ENCODE data around the gene RWDD2A. TPM values are rescaled to one million over a fixed set of nuclear protein-coding genes. Genes with fewer than 3 reads are reported as not detected.

Gene RWDD2A
- total and polyA plus RNA-seq, 2 of the 8 experiments (the other 6 are each of a cell fraction or from before 2014, with no cell fraction given) = 2.1 to 3.6 TPM

DNA sequence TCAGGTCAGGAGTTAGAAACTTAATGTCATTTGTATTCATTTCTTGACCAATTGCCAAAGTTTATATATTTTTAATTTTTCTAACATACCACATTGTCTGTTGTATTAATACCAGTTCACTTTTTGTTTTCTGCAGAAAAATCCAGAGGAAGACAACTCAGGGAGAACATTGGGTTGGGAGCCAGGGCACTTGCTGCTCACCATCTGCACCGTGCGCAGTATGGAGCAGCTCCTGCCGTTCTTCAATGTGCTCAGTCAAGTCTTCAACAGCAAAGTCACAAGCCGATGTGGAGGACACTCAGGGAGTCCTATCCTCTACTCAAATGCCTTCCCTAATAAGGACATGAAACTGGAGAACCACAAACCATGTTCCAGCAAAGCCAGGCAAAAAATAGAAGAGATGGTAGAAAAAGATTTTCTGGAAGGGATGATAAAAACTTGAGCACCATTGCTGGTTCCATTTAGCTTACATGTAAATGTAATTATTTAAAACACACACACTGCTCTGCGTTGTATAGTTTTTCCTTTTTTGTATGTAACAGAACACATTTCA lies 25.4 kb upstream of the RWDD2A start:
- no peak overlapping the region for H3K4me3 ChIP-seq (ENCODE audit: extremely low read depth in 1 of 4, insufficient read depth in 2 of 4, low read depth in 3 of 4, low read length in 4 of 4)
- H3K4me1 ChIP-seq (replicated peaks in 1 of 4; ENCODE audit: control insufficient read depth in 3 of 4, insufficient read depth in 4 of 4, low read length in 3 of 4) = no peaks in the 10 kb centered on the region
- H2AK5ac ChIP-seq (ENCODE audit: low read depth, low read length) = no peak overlapping the region
- H2BK12ac ChIP-seq (ENCODE audit: low read depth, low read length) = no peak overlapping the region
- no peaks in the 10 kb centered on the region for H3K23me2 ChIP-seq (ENCODE audit: low read depth, low read length)
- no peak overlapping the region for H2BK15ac ChIP-seq (ENCODE audit: low read length)
- no peaks in the 10 kb centered on the region for H3K9me3 ChIP-seq (ENCODE audit: insufficient read depth in 2 of 2, low read depth in 1 of 2, low read length in 1 of 2)
- DNase-seq (ENCODE audit: low read depth in 1 of 2, low spot score in 2 of 2) = no peak
- no peaks in the 10 kb centered on the region for H3K27me3 ChIP-seq (replicated peaks in 1 of 4; ENCODE audit: control insufficient read depth in 3 of 4, extremely low read depth in 1 of 4, insufficient read depth in 3 of 4, low read length in 3 of 4)
- H4K91ac ChIP-seq (replicated peaks; ENCODE audit: insufficient read length, low read length) = no peak overlapping the region
- FAIRE-seq = no peak
- no peak overlapping the region for H3K4ac ChIP-seq (replicated peaks; ENCODE audit: insufficient read length, low read depth, low read length)
- no peaks in the 10 kb centered on the region; the same call in 1 of the 2 replicates for H3K79me1 ChIP-seq (ENCODE audit: low read depth, low read length)
- no peak overlapping the region for H4K8ac ChIP-seq (ENCODE audit: extremely low read depth, insufficient read depth, low read length)
- peaks cover 9 to 78% (median 52%) of the 10 kb centered on the region in 4 experiments; a peak in 7 of 8 replicates for H3K36me3 ChIP-seq (ENCODE audit: control insufficient read depth in 2 of 4, insufficient read depth in 4 of 4, low read length in 3 of 4)
- no peak overlapping the region for H3K9ac ChIP-seq (replicated peaks in 1 of 4; ENCODE audit: extremely low read depth in 1 of 4, low read depth in 3 of 4, low read length in 3 of 4)
- H2BK120ac ChIP-seq (replicated peaks; ENCODE audit: low read depth, low read length) = no peak overlapping the region
- TF ChIP-seq JUN (IDR thresholded peaks at IDR 0.05; ENCODE audit: low read depth, low read length) (no peak), SRF (IDR thresholded peaks at IDR 0.05; ENCODE audit: low read depth, low read length) (peak; percentile 61)
- H3K79me2 ChIP-seq (ENCODE audit: control insufficient read depth in 1 of 2, insufficient read depth in 2 of 2, low read length in 2 of 2) = no peaks in the 10 kb centered on the region
- H3K23ac ChIP-seq (ENCODE audit: insufficient read length) = no peak overlapping the region
- no peak overlapping the region for H3K14ac ChIP-seq (ENCODE audit: insufficient read length)
- H4K20me1 ChIP-seq (replicated peaks in 1 of 2; ENCODE audit: control insufficient read depth in 1 of 2, insufficient read depth in 2 of 2, low read length in 2 of 2) = peaks cover 0 to 2% of the 10 kb centered on the region in 2 experiments
- ChIA-PET POLR2A (ENCODE audit: partially characterized antibody) (interaction anchor here (0.7 to 1.2 kb wide), 3 partner anchors 9 to 159 kb away, joined by 3 to 6 read pairs (median 3); no protein-coding TSS in a partner anchor), CTCF (ENCODE audit: partially characterized antibody) (interaction anchor here (1.4 to 1.7 kb wide), 3 partner anchors 12 to 102 kb away, joined by 3 to 6 read pairs (median 5); partner anchors contain the start of gene UBE3D)
- 87% methylated on average over 5 of the region's 5 CpGs; no CpG with 5 or more reads in 1 of the 2 experiments for WGBS, 2 experiments (ENCODE audit: extremely low coverage in 1 of 2, insufficient coverage in 1 of 2, insufficient read length in 1 of 2, insufficient replicate concordance in 2 of 2, low coverage in 1 of 2, low lambda C conversion rate in 2 of 2, missing lambda C conversion rate in 1 of 2)
- H2BK20ac ChIP-seq (ENCODE audit: low read length) = no peak overlapping the region
- no peak overlapping the region for H3K18ac ChIP-seq (ENCODE audit: extremely low read depth, low read length)
- no peak overlapping the region for H3K27ac ChIP-seq (ENCODE audit: low read depth, low read length)
- H2BK5ac ChIP-seq (ENCODE audit: low read depth, low read length) = no peak overlapping the region
- H2AFZ ChIP-seq (ENCODE audit: low read length) = no peak overlapping the region
- no peak overlapping the region for H3K4me2 ChIP-seq (ENCODE audit: insufficient read depth in 1 of 2, low read depth in 2 of 2, low read length in 2 of 2)
- H4K5ac ChIP-seq (ENCODE audit: insufficient read length, low read depth, low read length) = no peak overlapping the region
- no peak overlapping the region for H3K56ac ChIP-seq (replicated peaks; ENCODE audit: insufficient read length, low read depth, low read length)

Measured in H1 (cell line).